ENCODE measurements around the gene PDE4D.
"Not testable (repeated sequence)": the region's sequence is repeated elsewhere in the genome, so short reads cannot be mapped to it uniquely, and the experiment has no call there.

PDE4D gene

DNA sequence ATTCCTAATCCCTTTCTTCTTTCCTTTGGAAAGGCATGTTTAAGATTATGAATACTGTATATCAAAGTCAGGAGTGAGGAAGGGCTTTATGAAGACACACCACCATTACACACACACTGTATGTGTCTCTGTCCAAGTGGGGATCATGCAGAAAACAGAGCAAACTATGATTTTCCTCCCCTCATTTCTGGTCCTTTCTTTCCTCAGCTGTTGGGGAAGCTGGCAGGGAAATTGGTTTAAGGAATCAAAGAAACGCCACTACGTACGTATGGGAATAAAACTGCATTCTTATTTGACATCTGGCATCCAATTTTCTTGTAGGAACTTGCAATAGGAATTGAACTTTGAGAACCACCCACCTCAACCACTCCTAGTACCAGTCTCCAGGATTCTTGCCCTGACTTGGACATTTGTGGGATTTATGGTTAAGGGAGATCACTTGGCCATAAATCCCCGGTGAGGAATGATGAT, 125.8 kb downstream of the PDE4D start:
- DNase-seq: no peak

DNA sequence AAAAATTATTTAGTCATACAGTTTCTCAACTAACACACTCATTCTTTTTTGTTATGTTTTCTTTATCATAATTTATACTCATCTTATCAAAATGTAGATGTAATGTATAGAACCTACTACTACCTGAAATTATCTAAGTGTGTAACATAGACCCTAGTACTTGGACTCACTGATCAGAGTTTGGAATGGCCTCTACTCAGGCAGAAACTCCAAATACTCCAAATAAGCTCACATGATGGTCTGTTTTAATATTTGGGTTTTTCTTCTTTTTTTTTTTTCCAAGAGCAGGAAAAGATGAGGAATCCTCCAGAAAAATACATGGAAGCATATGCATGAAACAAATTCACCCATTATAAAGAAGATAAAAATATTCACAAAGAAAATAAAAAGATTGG, 126.3 kb downstream of the PDE4D start:
- DNase-seq: no peak

DNA sequence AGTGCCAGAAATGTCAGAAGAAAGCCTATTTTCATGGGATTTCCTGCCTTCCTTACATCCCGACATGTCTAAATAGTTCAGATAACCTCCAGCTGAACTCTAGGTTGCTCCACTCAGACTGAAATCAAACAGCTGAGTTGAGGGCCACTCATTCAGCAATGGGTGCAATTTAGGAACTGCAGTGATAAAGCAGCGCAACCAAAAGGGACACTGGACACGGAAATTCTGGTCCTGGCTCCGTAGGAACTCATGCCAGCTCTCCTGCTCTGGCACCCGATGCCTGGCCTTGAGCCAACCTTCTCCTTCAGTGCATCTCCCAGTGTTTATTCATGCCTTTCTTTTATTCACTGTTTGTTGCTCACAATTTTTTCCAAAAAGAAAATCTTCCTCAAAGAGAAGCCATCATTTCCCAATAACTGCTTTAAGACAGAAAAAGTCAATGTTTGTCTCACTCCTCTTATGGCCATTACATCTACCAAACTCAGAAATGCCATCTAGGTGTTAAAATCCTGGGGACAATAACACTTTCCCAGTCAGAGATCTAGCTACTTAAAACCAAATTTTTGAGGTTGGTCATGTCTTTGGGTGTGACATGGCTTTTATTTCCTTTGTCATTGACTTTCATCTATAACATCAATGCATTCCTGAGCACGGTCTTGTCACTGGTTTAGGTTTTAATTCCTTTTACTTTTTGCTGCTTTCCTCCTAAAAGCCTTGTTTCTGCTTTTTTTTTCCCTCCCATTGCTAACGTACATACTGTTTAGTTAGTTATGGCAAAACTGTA, 126.9 kb downstream of the PDE4D start:
- no peak for DNase-seq

GRCh38 chr5:59765446-59765845, 128.1 kb downstream of the PDE4D start:
- no peak for DNase-seq

GRCh38 chr5:59764361-59764760, 129.2 kb downstream of the PDE4D start:
- DNase-seq: no peak

DNA sequence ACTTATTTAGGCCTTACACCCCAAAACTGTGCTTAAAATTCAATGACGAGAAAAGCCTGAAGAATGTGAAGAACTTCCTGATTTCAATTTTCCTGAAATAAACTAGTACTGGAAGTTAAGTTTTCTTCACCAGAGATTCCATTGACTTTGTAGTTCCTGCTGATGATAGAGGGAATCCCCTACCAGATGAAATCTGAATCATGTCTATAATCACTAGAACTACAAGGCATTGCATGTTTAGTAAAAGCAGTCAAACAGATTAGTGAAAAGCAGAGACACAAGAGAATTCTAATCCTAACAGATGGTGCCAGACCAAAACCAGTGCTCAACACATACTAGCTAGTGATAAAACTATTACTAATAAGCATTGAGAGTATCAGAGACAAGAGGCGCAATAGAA, 130.0 kb downstream of the PDE4D start:
- no peak for DNase-seq

GRCh38 chr5:59762232-59762631, 131.3 kb downstream of the PDE4D start:
- DNase-seq: not testable (repeated sequence)

GRCh38 chr5:59760785-59761348, 132.7 kb downstream of the PDE4D start:
- peak; percentile 64 for DNase-seq

- no peak for DNase-seq
Observed at GRCh38 chr5:59759600-59760351, 133.8 kb downstream of the PDE4D start.

- no peak for DNase-seq
Observed at GRCh38 chr5:59758566-59758965, 135.0 kb downstream of the PDE4D start.

- DNase-seq: no peak
Observed at GRCh38 chr5:59757442-59757841, 136.1 kb downstream of the PDE4D start.

DNA sequence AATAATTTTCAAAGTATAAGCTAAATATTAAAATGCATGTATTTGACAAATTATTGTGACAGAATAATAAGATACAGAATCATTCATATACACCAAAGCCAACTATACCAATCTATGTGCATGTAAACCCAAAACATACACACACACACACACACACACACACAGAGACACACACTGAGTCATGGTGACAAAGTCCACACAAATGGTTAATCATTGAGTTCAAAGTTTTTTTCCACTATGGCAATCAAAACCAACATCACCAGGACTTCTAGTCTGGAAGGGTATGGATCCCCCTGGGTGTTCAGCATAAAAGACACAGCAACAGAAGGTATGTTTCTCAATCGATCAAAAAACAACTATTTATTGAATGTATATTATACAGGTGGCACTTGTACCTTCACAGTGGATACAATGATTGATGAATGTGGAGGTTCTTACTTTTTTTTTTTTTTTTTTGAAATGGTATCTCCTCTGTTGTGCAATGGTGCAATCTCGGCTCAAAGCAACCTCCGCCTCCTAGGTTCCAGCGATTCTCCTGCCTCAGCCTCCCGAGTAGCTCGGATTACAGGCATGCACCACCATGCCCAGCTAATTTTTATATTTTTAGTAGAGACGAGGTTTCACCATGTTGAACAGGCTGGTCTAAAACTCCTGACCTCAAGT, 137.0 kb downstream of the PDE4D start:
- DNase-seq: no peak

- no peak for DNase-seq
Observed at GRCh38 chr5:59755476-59755875, 138.1 kb downstream of the PDE4D start.

DNA sequence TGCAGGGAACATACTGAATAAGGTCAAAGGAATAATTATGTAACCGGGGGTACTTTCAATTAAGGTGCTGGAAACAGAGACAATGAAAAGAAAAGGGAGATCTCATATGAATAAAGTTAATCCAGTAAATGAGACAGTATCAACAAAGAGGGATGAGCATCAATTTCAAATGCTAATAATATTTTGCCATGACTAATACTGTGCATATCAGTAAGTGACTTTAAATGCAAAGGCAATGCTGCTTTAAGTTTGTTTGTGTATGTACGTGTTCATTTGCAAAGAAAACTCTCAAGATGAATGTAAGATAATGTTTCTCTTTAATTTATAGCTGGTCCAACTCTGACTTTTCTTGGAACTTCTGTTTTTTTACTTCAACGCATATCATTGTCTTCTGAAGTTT, 139.9 kb downstream of the PDE4D start:
- DNase-seq: no peak

- peak; percentile 6 for DNase-seq
Observed at GRCh38 chr5:59749782-59750520, 143.6 kb downstream of the PDE4D start.

GRCh38 chr5:59748036-59748663, 145.4 kb downstream of the PDE4D start:
- not testable (repeated sequence) for DNase-seq

- peak; percentile 67 for DNase-seq
Observed at GRCh38 chr5:59746241-59746765, 147.2 kb downstream of the PDE4D start.

- no peak for DNase-seq
Observed at GRCh38 chr5:59745415-59745863, 148.1 kb downstream of the PDE4D start.

GRCh38 chr5:59744531-59744992, 149.0 kb downstream of the PDE4D start:
- peak; percentile 14 for DNase-seq

- DNase-seq: no peak
Observed at GRCh38 chr5:59741599-59741998, 151.9 kb downstream of the PDE4D start.

- DNase-seq: no peak
Observed at GRCh38 chr5:59738024-59738423, 155.5 kb downstream of the PDE4D start.

- no peak for DNase-seq
Observed at GRCh38 chr5:59732806-59733205, 160.7 kb downstream of the PDE4D start.
